PC-3 (cell line): ENCODE measurements around the gene TNXB. TPM values are rescaled to one million over a fixed set of nuclear protein-coding genes. Genes with fewer than 3 reads are reported as not detected.
"Not testable (repeated sequence)": the region's sequence is repeated elsewhere in the genome, so short reads cannot be mapped to it uniquely, and the experiment has no call there.

Experiments
- ATAC-seq: fragments of 200-7000 bp; cut with Tn5 transposase; 2 replicates; pipeline ENCODE4 v1.9.1; 2020; ENCODE audit warnings: mild to moderate bottlenecking, moderate library complexity
- BruUV-seq: library from RNA; stranded (reverse); fragments of 400-500 nt; replicated peaks from 2 replicates; lab custom pipeline; 2021; lab: Mats Ljungman, UMichigan
- CTCF ChIA-PET: fragments of 300-600 bp; sonication (Branson Sonifier 250); formaldehyde crosslinking; loops from one replicate; lab custom pipeline; 2022; ENCODE audit warnings: antibody characterized with exemption; lab: Charles Lee
- POLR2A ChIA-PET: fragments of 300-600 bp; sonication (Branson Sonifier 250); formaldehyde crosslinking; loops from one replicate; lab custom pipeline; 2022; ENCODE audit warnings: antibody characterized with exemption; ENCODE audit not compliant: unreplicated experiment; lab: Charles Lee
- DNase-seq: peaks from one replicate; pipeline ENCODE4 v3.0.0-alpha.2; 2015
- H2AFZ ChIP-seq: fragments of 300-600 bp; sonication (generic); 2 replicates; pipeline ENCODE4 v1.6.0; 2016; ENCODE audit warnings: antibody characterized with exemption, low read length
- H3F3A ChIP-seq: fragments of 300-600 bp; sonication (generic); one replicate; pipeline ENCODE4 v1.6.0; 2017; ENCODE audit warnings: antibody characterized with exemption, low read length, control low read depth, mild to moderate bottlenecking; ENCODE audit not compliant: unreplicated experiment
- H3K27ac ChIP-seq: fragments of 300-600 bp; sonication (generic); 2 replicates; pipeline ENCODE4 v1.5.1; 2016; ENCODE audit warnings: mild to moderate bottlenecking, low read length
- H3K27me3 ChIP-seq: fragments of 300-600 bp; sonication (generic); 2 replicates; pipeline ENCODE4 v1.6.1; 2016; ENCODE audit warnings: low read length, mixed read lengths
- H3K36me3 ChIP-seq: fragments of 300-600 bp; sonication (generic); 2 replicates; pipeline ENCODE4 v1.6.1; 2016; ENCODE audit warnings: low read depth, mixed run types, low read length, mixed read lengths
- H3K4me1 ChIP-seq: fragments of 300-600 bp; sonication (generic); 2 replicates; pipeline ENCODE4 v1.5.1; 2016; ENCODE audit warnings: low read length; ENCODE audit not compliant: insufficient read depth
- H3K4me2 ChIP-seq: fragments of 300-600 bp; sonication (generic); 2 replicates; pipeline ENCODE4 v1.6.0; 2016; ENCODE audit warnings: low read length
- H3K4me3 ChIP-seq: fragments of 300-600 bp; sonication (generic); 2 replicates; pipeline ENCODE4 v1.5.1; 2016; ENCODE audit warnings: mild to moderate bottlenecking, low read length, mixed read lengths
- H3K79me2 ChIP-seq: fragments of 300-600 bp; sonication (generic); 2 replicates; pipeline ENCODE4 v1.6.1; 2017; ENCODE audit warnings: low read length, mixed read lengths
- H3K9ac ChIP-seq: fragments of 300-600 bp; sonication (generic); 2 replicates; pipeline ENCODE4 v1.6.0; 2016; ENCODE audit warnings: mild to moderate bottlenecking, low read length
- H3K9me2 ChIP-seq: fragments of 300-600 bp; sonication (generic); replicated peaks from 2 replicates; pipeline ENCODE4 v1.6.1; 2016; ENCODE audit warnings: mixed run types, low read length, mixed read lengths
- H3K9me3 ChIP-seq: fragments of 300-600 bp; sonication (generic); 2 replicates; pipeline ENCODE4 v1.6.1; 2016; ENCODE audit warnings: low read length, mixed read lengths
- H4K20me1 ChIP-seq: fragments of 300-600 bp; sonication (generic); 2 replicates; pipeline ENCODE4 v1.6.1; 2016; ENCODE audit warnings: low read length, mixed read lengths
- intact Hi-C: fragments of 100-400 bp; cut with micrococcal nuclease; formaldehyde crosslinking; loops from 2 replicates; pipeline ENCODE4 v1.9.0; 2023
- total RNA-seq: library from RNA; depleted of rRNA; stranded (reverse); fragments of >200 nt; gene quantifications from 2 replicates; pipeline ENCODE4 v1.2.3, GENCODE V29; 2014; rRNA removed

TNXB gene
- total RNA-seq, 1 experiment from 2014 or later, result 2.9 TPM

GRCh38 chr6:32004393-32004792 is 104.7 kb downstream of the TNXB start:
- H3K27ac ChIP-seq, H3K36me3 ChIP-seq, H2AFZ ChIP-seq, POLR2A ChIA-PET, H4K20me1 ChIP-seq, H3K4me3 ChIP-seq, H3K4me1 ChIP-seq, H3K79me2 ChIP-seq, H3K9me2 ChIP-seq, ATAC-seq, CTCF ChIA-PET, H3K9ac ChIP-seq, H3F3A ChIP-seq, BruUV-seq, intact Hi-C loops, H3K9me3 ChIP-seq, DNase-seq, H3K4me2 ChIP-seq, H3K27me3 ChIP-seq: not testable (repeated sequence)

- H3K9me2 ChIP-seq, BruUV-seq, intact Hi-C loops: not testable (repeated sequence)
These were observed 105.8 kb downstream of the TNXB start for GRCh38 chr6:32003301-32003700.

GRCh38 chr6:32002546-32003268 is 106.4 kb downstream of the TNXB start:
- H3K4me3 ChIP-seq, H4K20me1 ChIP-seq, H3K4me2 ChIP-seq, BruUV-seq, H2AFZ ChIP-seq, H3K9me3 ChIP-seq, CTCF ChIA-PET, H3K9me2 ChIP-seq, H3K27me3 ChIP-seq, H3F3A ChIP-seq, H3K9ac ChIP-seq, H3K79me2 ChIP-seq, ATAC-seq, H3K4me1 ChIP-seq, DNase-seq, H3K27ac ChIP-seq, H3K36me3 ChIP-seq, intact Hi-C loops, POLR2A ChIA-PET: not testable (repeated sequence)

More at GRCh38 chr6:32003301-32003700, 105.8 kb downstream of the TNXB start:
- H3K9ac ChIP-seq, H3K4me1 ChIP-seq, H3K27ac ChIP-seq, H3F3A ChIP-seq, H4K20me1 ChIP-seq, H3K9me3 ChIP-seq, H3K27me3 ChIP-seq, CTCF ChIA-PET, POLR2A ChIA-PET, H3K79me2 ChIP-seq, H3K36me3 ChIP-seq, DNase-seq, H2AFZ ChIP-seq, ATAC-seq, H3K4me2 ChIP-seq, H3K4me3 ChIP-seq: not testable (repeated sequence)

- H3K4me2 ChIP-seq, BruUV-seq, H3K4me1 ChIP-seq, H2AFZ ChIP-seq, H3F3A ChIP-seq, H3K9me2 ChIP-seq, intact Hi-C loops, CTCF ChIA-PET, H4K20me1 ChIP-seq, DNase-seq, ATAC-seq, H3K4me3 ChIP-seq, H3K9ac ChIP-seq, H3K79me2 ChIP-seq, POLR2A ChIA-PET, H3K27ac ChIP-seq, H3K36me3 ChIP-seq, H3K27me3 ChIP-seq, H3K9me3 ChIP-seq: not testable (repeated sequence)
These were observed 112.8 kb downstream of the TNXB start for GRCh38 chr6:31996385-31996784.

GRCh38 chr6:31994421-31994820 is 114.7 kb downstream of the TNXB start:
- H3F3A ChIP-seq, H3K9me3 ChIP-seq, CTCF ChIA-PET, BruUV-seq, H3K27me3 ChIP-seq, H3K36me3 ChIP-seq, H3K4me2 ChIP-seq, POLR2A ChIA-PET, H3K4me3 ChIP-seq, H3K27ac ChIP-seq, H3K9ac ChIP-seq, intact Hi-C loops, ATAC-seq, H3K4me1 ChIP-seq, H3K79me2 ChIP-seq, H4K20me1 ChIP-seq, H3K9me2 ChIP-seq, DNase-seq, H2AFZ ChIP-seq: not testable (repeated sequence)

Other genes starting within 250 kb of the TNXB start
- 31.7 and 33.1 TPM in 2 replicates for gene NEU1, start 246.5 kb downstream of the TNXB start, total RNA-seq
- 3.5 and 4.9 TPM in 2 replicates for gene SLC44A4, start 230.3 kb downstream of the TNXB start, total RNA-seq
- 74.5 and 80.8 TPM in 2 replicates for gene EHMT2, start 211.6 kb downstream of the TNXB start, total RNA-seq
- gene ZBTB12, start 207.3 kb downstream of the TNXB start, total RNA-seq, result 5.4 and 8.6 TPM in 2 replicates
- gene C2, start 181.6 kb downstream of the TNXB start, total RNA-seq, result 1.1 TPM in 1 of 2 replicates, not detected in the other
- gene CFB, start 163.2 kb downstream of the TNXB start, total RNA-seq, result 0.86 TPM in 1 of 2 replicates, not detected in the other
- gene NELFE, start 150.4 kb downstream of the TNXB start, total RNA-seq, result 132 and 142 TPM in 2 replicates
- 81.9 and 95.0 TPM in 2 replicates for gene SKIC2, start 150.2 kb downstream of the TNXB start, total RNA-seq
- 27.1 and 32.4 TPM in 2 replicates for gene DXO, start 137.2 kb downstream of the TNXB start, total RNA-seq
- 2.2 and 3.6 TPM in 2 replicates for gene C4A, start 127.3 kb downstream of the TNXB start, total RNA-seq
- gene C4B, start 94.5 kb downstream of the TNXB start, total RNA-seq, result 0.52 and 2.6 TPM in 2 replicates
- not detected in 2 replicates for gene CYP21A2, start 70.9 kb downstream of the TNXB start, total RNA-seq
- gene ATF6B, start 18.9 kb upstream of the TNXB start, total RNA-seq, result 33.4 and 35.7 TPM in 2 replicates
- 12.6 and 16.4 TPM in 2 replicates for gene FKBPL, start 20.9 kb upstream of the TNXB start, total RNA-seq
- 1.5 TPM in 1 of 2 replicates, not detected in the other for gene PRRT1, start 42.6 kb upstream of the TNXB start, total RNA-seq
- 16.6 and 30.8 TPM in 2 replicates for gene PPT2, start 44.8 kb upstream of the TNXB start, total RNA-seq
- 7.9 and 14.9 TPM in 2 replicates for gene EGFL8, start 55.3 kb upstream of the TNXB start, total RNA-seq
- gene AGPAT1, start 66.7 kb upstream of the TNXB start, total RNA-seq, result 54.7 and 59.6 TPM in 2 replicates
- gene RNF5, start 69.1 kb upstream of the TNXB start, total RNA-seq, result 69.0 and 80.1 TPM in 2 replicates
- 2.0 and 5.0 TPM in 2 replicates for gene AGER, start 74.9 kb upstream of the TNXB start, total RNA-seq
- 25.3 and 33.3 TPM in 2 replicates for gene PBX2, start 80.9 kb upstream of the TNXB start, total RNA-seq
- 5.0 and 7.1 TPM in 2 replicates for gene GPSM3, start 83.3 kb upstream of the TNXB start, total RNA-seq
- gene NOTCH4, start 114.7 kb upstream of the TNXB start, total RNA-seq, result 1.7 and 1.8 TPM in 2 replicates